GM18511 (cell line): Measurements from ENCODE around the gene ITM2B.
"Not testable (repeated sequence)": the region's sequence is repeated elsewhere in the genome, so short reads cannot be mapped to it uniquely, and the experiment has no call there.

Experiments
- ATAC-seq: cut with Tn5 transposase; IDR thresholded peaks from one replicate; pipeline ENCODE4 v1.9.1; 2021; ENCODE audit warnings: mild to moderate bottlenecking, moderate library complexity; ENCODE audit not compliant: unreplicated experiment

Gene ITM2B

DNA sequence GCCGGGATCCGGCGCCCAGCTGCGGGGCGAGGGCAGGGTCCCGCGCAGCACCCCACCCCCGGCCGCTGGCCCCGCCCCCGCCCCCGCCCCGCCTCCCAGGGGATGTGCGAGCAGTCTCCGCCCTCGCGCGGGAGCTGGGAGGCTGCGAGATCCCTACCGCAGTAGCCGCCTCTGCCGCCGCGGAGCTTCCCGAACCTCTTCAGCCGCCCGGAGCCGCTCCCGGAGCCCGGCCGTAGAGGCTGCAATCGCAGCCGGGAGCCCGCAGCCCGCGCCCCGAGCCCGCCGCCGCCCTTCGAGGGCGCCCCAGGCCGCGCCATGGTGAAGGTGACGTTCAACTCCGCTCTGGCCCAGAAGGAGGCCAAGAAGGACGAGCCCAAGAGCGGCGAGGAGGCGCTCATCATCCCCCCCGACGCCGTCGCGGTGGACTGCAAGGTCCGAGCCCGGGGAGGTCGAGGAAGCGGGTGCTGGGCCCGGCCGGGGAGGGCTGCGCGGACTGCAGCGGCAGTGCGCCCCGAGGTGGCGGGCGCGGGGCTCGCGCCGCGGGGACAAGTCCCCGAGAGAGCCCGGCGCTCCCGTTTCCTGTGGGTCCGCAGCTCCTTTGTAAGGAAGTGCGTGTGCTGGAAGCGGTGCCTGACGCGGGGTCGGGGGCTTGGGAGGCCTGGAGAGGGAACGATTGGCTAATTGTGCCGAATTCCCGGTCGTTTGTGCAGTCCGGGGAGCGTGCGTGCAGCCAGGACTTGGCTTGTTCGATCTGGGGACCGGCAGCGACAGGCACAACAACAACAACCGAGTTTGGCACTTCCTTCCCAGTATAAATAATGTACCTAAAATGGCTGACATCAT is at the start of gene ITM2B:
Gene ITM2B (plus strand): TSS at position 161 of the 843 bp plus-strand sequence. CDS start 155 bp downstream, at position 316.
- ATAC-seq: peak; percentile 68

DNA sequence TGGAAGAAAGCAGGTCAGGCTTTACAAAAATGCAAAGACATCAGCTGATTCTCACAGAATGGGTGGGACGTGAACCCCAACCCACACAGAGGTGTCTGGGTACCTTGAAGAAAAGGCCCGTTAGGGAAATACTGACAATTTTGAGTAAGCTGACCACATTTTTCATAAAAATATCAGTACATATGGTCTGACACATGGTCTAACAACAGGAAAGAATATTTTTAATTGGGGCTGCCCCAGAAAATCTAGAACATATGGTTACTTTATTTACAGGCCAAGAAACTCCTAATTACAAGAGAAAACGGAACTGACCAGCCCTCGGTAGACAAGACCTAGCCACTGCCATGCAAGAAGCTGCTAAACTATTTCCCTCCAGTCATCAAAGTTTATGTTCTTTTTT is 48.7 kb upstream of the ITM2B start:
- ATAC-seq: peak; percentile 57

DNA sequence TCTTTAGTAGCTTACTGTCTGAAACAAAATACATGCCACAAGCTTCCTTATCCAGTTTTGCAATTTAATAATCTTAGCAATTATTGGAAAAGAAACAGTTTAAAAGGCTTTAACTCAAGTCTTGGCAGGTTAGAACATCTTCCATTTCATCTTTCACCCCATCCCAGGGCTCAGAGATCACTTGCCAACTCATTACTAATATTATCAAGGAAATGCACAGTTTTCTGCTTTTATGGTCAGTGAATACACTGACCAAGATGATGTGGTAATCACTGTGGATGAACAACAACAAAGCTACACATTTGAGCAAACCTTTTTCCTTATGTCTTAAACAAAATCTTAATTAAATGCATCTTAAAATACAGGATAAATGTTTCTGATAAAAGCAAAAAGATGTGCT is 48.0 kb upstream of the ITM2B start:
- no peak for ATAC-seq

DNA sequence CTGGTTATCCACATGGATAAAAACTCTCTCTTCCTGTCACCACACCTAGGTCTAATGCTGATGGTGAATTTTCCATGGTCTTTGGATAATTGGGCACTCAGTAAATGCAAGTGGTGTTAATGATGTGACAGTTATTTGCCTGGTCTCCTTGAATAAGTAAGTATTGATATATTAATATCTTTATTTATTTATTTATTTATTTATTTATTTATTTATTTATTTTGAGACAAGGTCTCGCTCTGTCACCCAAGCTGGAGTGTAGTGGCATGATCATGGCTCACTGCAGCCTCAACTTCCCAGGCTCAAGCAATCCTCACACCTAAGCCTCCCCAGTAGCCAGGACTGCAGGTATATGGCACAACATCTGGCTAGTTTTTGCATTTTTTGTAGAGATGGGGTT is 46.3 kb upstream of the ITM2B start:
- ATAC-seq: no peak

DNA sequence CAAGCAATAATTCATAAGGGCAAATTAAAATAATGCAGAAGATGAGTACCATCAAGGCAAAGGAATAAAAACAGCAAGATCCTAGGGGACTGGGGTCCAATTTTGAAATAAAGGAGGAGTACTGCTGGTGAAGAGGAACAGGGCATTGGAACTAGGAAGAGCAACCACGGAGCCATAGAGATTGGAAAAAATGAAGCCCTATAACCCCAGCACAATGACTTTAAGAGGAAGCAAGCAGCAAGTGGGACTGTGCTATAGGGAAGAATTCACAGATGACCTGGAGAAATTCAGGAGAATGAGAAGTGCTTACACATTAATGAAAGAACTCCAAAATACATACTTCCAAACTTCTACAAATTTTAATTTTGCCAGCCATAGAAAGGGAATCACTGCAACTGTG is 44.9 kb upstream of the ITM2B start:
- ATAC-seq: no peak

DNA sequence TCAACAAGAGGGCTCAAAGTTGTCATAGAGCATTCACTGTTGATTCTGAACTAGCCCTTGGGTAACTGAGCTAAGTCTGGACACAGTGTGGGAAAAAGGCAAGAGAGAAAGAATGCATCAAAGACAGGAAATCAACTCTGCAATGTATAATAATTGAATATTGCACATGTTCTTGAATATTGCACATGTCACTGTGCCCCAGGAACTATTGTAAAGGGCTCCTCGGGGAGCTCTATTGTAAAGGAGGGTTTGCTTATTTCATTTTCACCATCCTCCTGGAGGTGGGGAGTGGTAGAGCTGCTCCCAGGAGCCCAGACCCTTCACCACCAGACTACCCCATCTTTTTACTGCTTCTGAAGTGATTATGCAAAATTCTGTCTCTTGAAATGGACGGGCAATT is 44.4 kb upstream of the ITM2B start:
- no peak for ATAC-seq

DNA sequence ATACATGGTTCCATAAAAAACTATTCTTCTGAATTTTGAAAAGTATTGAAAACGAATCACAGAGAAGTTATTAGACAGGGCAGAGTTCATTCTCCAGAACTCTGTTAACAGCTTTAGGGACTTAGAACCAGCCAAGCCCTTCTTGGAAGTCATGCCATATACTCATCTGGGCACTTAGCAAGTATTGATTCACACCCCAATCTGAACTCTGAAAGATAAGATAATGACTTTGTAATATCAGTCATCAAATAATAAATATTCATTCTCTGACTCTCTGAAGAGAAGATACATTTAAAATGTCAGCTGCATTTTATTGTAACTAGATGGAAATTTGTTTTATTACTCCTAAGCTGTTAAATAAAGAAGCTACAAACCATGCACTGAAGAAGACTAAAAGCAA is 43.8 kb upstream of the ITM2B start:
- no peak for ATAC-seq

DNA sequence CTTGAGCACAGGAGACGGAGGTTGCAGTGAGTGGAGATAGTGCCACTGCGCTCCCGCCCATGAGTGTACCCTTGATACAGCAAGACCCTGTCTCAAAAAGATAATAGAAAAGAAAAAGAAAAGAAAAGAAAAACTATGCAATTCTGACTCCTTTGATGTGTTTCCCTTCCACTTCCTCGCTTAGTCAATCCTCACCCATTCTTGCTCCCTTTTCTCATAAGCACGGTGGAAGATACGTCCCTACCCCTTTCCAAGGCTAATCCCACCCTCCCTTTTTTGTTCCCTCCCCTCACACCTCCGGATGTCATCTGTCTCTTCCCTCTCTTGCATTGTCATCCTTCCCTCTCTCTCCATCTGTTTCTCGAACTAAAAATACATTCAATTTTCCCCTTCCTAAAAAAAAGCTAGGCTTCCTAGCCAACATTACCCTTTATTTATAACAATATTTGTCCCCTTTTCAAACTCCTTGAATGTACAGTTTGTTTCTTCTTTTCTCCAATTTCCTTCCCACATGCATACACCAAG is 40.5 kb upstream of the ITM2B start:
- no peak for ATAC-seq

DNA sequence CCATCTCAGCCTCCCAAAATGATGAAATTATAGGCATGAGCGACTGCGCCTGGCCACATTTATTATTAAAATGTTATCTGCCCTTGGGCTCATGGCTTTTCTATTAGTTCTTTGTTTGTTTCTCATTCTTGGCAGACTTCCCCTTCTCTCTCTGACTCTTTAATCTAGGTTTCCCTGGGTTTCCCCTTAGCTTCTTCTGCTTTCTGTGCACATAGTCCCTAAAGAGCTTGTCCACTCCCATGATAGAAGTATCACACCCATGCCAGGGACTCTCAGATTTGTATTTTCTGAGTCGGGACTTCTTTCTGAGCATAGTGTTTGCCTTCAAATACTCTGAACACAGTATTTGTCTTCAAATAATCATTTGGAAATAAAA is 38.6 kb upstream of the ITM2B start:
- ATAC-seq: peak; percentile 75

DNA sequence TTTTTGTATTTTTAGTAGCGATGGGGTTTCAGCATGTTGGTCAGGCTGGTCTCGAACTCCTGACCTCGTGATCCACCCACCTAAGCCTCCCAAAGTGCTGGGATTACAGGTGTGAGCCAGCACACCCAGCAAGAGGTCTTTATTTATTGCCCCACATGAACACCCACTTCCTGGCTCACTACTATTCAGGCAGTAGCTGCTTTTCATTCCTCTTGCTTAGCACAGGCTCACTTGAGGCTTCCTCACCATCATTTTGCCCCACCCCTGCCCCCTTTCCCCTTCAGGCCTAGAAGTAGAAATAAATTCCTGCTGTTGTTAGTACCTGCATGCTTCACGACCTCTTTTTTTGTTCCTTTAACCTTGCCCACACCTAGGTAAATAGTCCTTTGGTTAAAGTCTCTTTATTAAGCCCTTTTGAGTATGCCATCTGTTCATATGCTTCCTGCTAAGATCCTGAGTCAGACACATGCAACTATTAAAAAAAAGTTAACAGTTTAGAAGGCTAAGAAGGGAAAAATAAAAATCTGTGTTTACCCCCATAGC is 33.5 kb upstream of the ITM2B start:
- ATAC-seq: no peak

DNA sequence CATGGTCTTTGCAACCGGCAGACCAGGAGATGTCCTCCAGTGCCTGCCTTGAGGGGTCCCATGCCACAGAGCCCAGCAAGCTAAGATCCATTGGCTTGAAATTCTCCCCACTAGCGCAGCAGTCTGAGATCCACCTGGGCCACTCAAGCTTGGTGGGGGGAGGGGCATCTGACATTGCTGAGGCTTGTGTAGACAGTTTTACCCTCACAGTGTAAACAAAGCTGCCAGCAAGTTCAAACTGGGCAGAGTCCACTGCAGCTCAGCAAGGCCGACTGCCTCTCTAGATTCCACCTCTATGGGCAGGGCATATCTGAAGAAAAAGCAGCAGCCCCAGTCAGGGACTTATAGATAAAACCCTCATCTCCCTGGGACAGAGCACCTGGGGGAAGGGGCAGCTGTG is 32.0 kb upstream of the ITM2B start:
- ATAC-seq: no peak

DNA sequence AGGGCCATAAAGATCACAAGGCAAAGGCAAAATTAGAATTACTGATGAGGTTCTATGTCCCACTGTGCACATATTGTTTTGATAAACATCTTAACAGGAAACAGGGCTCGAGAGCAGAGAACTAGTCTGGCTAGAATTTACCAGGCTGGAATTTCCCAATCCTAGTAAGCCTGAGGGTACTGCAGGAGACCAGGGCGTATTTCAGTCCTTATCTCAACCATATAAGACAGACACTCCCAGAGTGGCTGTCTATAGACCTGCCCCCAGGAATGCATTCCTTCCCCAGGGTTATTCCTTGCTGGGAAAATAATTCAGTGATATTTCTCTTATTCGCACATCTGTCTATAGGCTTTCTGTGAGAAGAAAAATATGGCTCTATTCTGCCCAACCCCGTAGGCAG is 25.8 kb upstream of the ITM2B start:
- ATAC-seq: not testable (repeated sequence)

DNA sequence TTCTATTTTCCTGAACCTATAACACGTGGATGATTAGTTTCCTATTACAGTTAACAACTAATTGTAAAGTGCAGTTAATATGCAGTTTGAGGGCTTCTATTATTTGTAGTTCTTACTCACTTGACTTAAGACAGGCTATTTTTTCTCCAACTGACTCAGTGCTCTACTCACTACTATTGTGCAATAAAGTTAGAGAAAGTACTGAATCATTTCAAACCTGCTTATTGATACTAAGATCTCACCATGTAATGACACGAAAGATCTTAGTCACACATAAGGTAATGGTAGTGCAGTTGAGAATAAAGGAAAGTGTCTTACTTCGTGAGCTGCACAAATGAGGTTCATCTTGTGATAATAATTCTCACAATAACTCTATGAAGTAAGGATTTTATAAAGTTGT is 22.8 kb upstream of the ITM2B start:
- no peak for ATAC-seq

DNA sequence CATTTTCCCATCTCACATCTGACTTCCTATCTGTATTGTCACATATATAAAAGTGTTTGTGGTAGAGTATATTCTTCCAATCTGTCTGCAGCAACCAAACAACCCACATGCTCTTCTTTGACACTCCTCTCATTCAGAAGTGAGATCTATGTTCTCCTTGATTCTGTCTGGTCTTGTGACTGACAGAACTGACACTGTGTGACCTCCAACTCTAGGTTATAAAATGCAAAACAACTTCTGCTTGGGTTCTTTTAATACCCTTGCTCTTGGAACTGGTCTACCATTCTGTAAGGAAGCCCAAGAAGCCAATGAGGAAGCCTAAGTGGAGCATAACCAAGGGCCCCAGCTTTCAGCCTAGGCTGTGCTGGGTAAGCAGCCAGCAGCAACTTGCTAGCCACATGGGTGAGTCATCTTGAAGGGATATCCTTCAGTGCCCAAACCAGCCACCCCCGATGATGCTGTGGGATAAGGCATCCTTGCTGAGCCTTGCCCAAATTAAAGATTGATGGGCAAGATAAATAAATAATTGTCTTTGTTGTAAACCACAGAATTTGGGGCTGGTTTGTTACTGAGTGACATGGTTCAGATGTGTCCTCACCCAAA is 18.4 kb upstream of the ITM2B start:
- no peak for ATAC-seq

DNA sequence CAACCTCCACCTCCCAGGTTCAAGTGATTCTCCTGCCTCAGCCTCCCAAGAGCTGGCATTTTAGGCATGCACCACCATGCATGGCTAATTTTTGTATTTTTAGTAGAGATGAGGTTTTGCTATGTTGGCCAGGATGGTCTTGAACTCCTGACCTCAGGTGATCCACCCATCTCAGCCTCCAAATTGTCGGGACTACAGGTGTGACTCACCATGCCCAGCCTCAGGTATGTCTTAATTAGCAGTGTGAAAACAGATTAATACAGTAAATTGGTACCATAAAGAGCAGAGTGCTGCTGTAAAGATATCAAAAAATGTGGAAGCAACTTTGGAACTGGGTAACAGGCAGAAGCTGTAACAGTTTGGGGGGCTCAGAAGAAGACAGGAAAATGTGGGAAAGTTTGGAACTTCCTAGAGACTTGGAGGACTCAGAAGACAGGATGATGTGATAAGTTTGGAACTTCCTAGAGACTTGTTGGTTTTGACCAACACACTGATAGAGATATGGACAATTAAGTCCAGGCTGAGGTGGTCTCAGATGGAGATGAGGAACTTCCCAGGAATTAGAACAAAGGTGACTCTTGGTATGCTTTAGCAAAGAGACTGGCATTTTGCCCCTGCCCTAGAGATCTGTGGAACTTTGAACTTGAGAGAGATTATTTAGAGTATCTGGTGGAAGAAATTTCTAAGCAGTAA is 17.3 kb upstream of the ITM2B start:
- not testable (repeated sequence) for ATAC-seq

DNA sequence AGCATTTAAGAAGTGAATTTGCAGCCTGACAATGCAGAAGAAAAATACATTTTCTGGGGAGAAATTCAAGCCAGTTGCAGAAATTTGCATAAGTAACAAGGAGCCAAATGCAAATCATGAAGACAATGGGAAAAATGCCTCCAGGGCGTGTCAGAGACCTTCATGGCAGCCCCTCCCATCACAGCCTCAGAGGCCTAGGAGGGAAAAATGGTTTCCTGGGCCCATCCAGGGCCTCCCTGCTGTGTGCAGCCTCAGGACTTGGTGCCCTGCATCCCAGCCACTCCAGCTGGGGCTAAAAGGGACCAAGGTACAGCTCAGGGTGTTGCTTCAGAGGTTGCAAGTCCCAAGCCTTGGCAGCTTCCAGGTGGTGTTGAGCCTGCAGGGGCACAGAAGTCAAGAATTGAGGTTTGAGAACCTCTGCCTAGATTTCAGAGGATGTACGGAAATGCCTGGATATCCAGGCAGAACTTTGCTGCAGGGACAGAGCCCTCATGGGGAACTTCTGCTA is 16.7 kb upstream of the ITM2B start:
- no peak for ATAC-seq

DNA sequence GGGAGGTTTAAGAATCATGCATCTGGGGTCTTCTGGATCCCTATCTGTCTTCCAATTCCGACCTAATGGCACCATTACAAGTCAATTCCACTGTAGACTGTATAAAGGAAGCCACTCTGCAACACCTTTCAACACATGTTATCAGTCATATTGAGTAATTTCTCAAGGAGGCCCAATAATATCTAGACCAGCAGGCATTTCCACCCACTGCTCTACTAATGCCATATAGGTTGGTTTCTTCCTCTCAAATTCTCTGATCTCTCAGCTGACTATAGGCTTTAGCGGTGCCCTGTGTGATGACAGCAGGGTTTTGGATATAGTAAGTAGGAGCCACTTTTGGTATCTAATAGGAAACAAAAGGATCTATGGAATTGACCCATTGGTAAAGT is 12.4 kb upstream of the ITM2B start:
- no peak for ATAC-seq

DNA sequence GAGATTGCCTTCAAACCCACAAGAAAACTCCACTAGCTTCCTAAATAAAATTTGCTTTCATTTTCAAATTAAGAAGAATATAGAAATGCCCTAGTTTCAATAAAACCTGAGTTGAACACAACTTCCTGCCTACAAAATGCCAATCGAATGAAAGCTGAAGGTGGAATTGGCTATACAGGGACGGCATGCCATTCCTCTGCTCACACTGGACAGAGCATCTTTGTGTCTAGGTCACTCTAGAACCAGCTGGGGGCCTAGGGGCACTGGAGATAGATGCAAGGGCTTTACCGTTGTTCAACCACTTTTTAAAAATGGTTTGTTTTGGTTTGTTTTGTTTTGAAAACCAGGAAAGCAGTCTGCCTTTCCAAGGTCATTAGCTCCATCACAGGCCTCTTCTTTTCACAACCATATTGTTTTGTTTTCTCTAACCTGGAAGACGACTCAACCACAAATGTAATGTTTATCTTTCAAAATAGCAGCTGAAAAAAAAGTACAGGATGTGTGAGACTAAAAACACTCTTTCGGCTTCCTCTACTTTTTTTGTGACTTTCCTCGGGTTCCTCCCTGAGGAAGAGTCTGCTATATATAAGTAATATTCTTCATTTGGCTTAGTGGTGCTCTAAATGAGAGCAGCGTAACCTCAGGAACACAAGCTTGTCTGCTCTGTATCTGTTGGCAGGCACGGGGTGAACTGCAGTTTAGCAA is 11.9 kb upstream of the ITM2B start:
- no peak for ATAC-seq

DNA sequence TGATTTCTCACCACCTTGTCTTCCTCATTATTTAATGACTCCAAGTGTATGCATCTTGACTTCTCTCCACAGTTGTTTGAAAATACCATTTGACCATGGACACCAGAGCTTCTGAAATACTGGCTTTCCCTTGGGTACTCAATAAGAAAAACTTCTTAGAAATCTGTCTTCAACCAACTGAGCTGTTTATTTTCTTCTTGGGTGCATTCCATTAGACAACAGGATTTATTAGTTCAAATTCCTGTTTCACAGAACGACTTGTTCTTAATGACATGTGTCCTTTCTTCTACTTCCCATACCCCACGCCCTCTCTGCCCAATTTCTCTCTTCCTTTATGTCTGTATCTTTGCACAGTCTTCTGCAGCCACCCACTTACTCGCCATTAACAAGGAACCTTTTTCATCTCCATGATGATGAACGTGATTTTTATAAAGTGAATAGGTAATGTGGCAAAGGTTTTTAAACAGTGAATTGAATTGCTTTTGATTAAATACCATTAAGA is 11.3 kb upstream of the ITM2B start:
- ATAC-seq: no peak
